CD4-positive, CD25-positive, alpha-beta regulatory T cell (primary cell): Measurements from ENCODE around the gene SPNS1. TPM values are rescaled to one million over a fixed set of nuclear protein-coding genes. Genes with fewer than 3 reads are reported as not detected.
A peak's percentile ranks its signal among the peaks of the same experiment; 100 is the strongest.
"Not testable (repeated sequence)": the region's sequence is repeated elsewhere in the genome, so short reads cannot be mapped to it uniquely, and the experiment has no call there.

ENCODE experiments used
- ATAC-seq, 2 donors: fragments of 150-1000 bp; cut with Tn5 transposase; one replicate each; pipeline ENCODE4 v1.10.0; 2021; ENCODE audit warnings: low read depth in 2 of 2, moderate number of reproducible peaks in 2 of 2, moderate library complexity in 1 of 2
- DNase-seq, 3 donors: peaks; one replicate each; pipeline versions ENCODE4 v3.0.0 to v3.0.0-alpha.2; 2012 to 2022; ENCODE audit warnings: mixed read lengths in 1 of 3
- H3K27ac ChIP-seq: one replicate; pipeline ENCODE4 v1.7.0; 2013; ENCODE audit warnings: mild to moderate bottlenecking, low read length; ENCODE audit not compliant: insufficient read depth, poor library complexity, severe bottlenecking
- H3K27me3 ChIP-seq: one replicate; pipeline ENCODE4 v1.7.0; 2013; ENCODE audit warnings: low read length; ENCODE audit not compliant: control insufficient read depth, insufficient read depth
- H3K36me3 ChIP-seq: one replicate; pipeline ENCODE4 v1.7.0; 2013; ENCODE audit warnings: mild to moderate bottlenecking, low read length, moderate library complexity; ENCODE audit not compliant: control insufficient read depth, insufficient read depth
- H3K4me1 ChIP-seq: 2 replicates; pipeline ENCODE4 v1.7.0; 2013; ENCODE audit warnings: mild to moderate bottlenecking, low read length; ENCODE audit not compliant: insufficient read depth, control insufficient read depth, poor library complexity, severe bottlenecking
- H3K4me3 ChIP-seq: one replicate; pipeline ENCODE4 v1.7.0; 2013; ENCODE audit warnings: low read depth, mild to moderate bottlenecking, low read length, moderate library complexity
- H3K9me3 ChIP-seq, 2 experiments: 1 replicate in 1 of 2; 2 replicates in 1 of 2; pipeline ENCODE4 v1.7.0; 2013; ENCODE audit warnings: low read length in 2 of 2, mild to moderate bottlenecking in 1 of 2, moderate library complexity in 1 of 2; ENCODE audit not compliant: control insufficient read depth in 2 of 2
- H3K27ac Mint-ChIP-seq, 3 donors: one replicate each; pipeline ENCODE4 v1.8.0; 2020 to 2022; ENCODE audit warnings: mild to moderate bottlenecking in 3 of 3, mixed read lengths in 3 of 3, moderate library complexity in 2 of 3
- H3K27me3 Mint-ChIP-seq: one replicate; pipeline ENCODE4 v1.8.0; 2022; ENCODE audit warnings: mild to moderate bottlenecking, mixed read lengths
- H3K36me3 Mint-ChIP-seq: one replicate; pipeline ENCODE4 v1.8.0; 2020; ENCODE audit warnings: mixed read lengths
- H3K4me1 Mint-ChIP-seq, 4 donors: one replicate each; pipeline ENCODE4 v1.8.0; 2020 to 2022; ENCODE audit warnings: mixed read lengths in 4 of 4, mild to moderate bottlenecking in 1 of 4
- H3K4me3 Mint-ChIP-seq, 4 donors: one replicate each; pipeline ENCODE4 v1.8.0; 2020 to 2022; ENCODE audit warnings: mild to moderate bottlenecking in 4 of 4, mixed read lengths in 4 of 4, moderate library complexity in 3 of 4
- H3K9me3 Mint-ChIP-seq, 7 donors: one replicate each; pipeline ENCODE4 v1.8.0; 2020 to 2022; ENCODE audit warnings: mixed read lengths in 7 of 7, mild to moderate bottlenecking in 3 of 7, moderate library complexity in 2 of 7
- polyA plus RNA-seq, 4 donors: library from polyadenylated mRNA; unstranded; fragments of 300-500 nt; fragmentation: Illumina TruSeq; gene quantifications; one replicate each; pipeline ENCODE4 v1.2.3, GENCODE V29; 2021
- total RNA-seq: library from RNA; stranded (reverse); gene quantifications from one replicate; pipeline ENCODE4 v1.2.3, GENCODE V29; 2022

Gene SPNS1
- total RNA-seq (24.5 TPM), polyA plus RNA-seq (10 to 100 TPM; 22.3 to 32.9 (median 25.2) TPM)

GRCh38 chr16:28974437-28975157 is at the start of gene SPNS1:
Gene SPNS1 (plus strand): TSS chr16:28974778. CDS start chr16:28975152, 374 bp downstream.
- Mint-ChIP-seq H3K9me3 (no peaks in the 10 kb centered on the region), H3K4me1 (peaks cover 12 to 45% (median 26%) of the 10 kb centered on the region in 4 donors), H3K4me3 (peak within 1 kb of the TSS; percentile 96 to 99 (median 98)), H3K27ac (peak within 1 kb of the TSS; percentile 93 to 99 (median 98)), H3K36me3 (peaks cover 8% of the 10 kb centered on the region), H3K27me3 (no peaks in the 10 kb centered on the region)
- ATAC-seq, result peak; percentile 91
- peaks cover 8% of the 10 kb centered on the region for H3K36me3 ChIP-seq
- peak within 1 kb of the TSS; percentile 60 for H3K27ac ChIP-seq
- no peaks in the 10 kb centered on the region for H3K9me3 ChIP-seq
- peak within 1 kb of the TSS; percentile 87 for H3K4me3 ChIP-seq
- no peaks in the 10 kb centered on the region for H3K27me3 ChIP-seq
- peak; percentile 86 to 96 (median 87) for DNase-seq
- peaks cover 26% of the 10 kb centered on the region for H3K4me1 ChIP-seq

GRCh38 chr16:28925386-28926228 is 49.0 kb upstream of the SPNS1 start:
- peak overlapping the region; percentile 90 to 97 (median 96) for H3K4me3 Mint-ChIP-seq
- peak overlapping the region; percentile 87 for H3K4me3 ChIP-seq
- peak; percentile 70 to 91 (median 85) for DNase-seq
- H3K4me1 ChIP-seq, result peaks cover 10% of the 10 kb centered on the region
- no peaks in the 10 kb centered on the region for H3K9me3 ChIP-seq
- no peaks in the 10 kb centered on the region for H3K27me3 ChIP-seq
- H3K27ac ChIP-seq, result peak overlapping the region; percentile 98
- H3K27ac Mint-ChIP-seq, result peak overlapping the region; percentile 96 to 99 (median 99)
- no peaks in the 10 kb centered on the region for H3K36me3 ChIP-seq
- H3K27me3 Mint-ChIP-seq, result peaks cover 5% of the 10 kb centered on the region
- H3K4me1 Mint-ChIP-seq, result peaks cover 0 to 30% (median 11%) of the 10 kb centered on the region in 4 donors
- no peaks in the 10 kb centered on the region for H3K36me3 Mint-ChIP-seq
- ATAC-seq, result peak; percentile 62 to 70
- H3K9me3 Mint-ChIP-seq, result no peaks in the 10 kb centered on the region

- H3K36me3 ChIP-seq, ATAC-seq, H3K9me3 ChIP-seq, H3K27me3 Mint-ChIP-seq, H3K36me3 Mint-ChIP-seq, DNase-seq, H3K27me3 ChIP-seq, H3K9me3 Mint-ChIP-seq, H3K27ac ChIP-seq: not testable (repeated sequence)
- Histone ChIP-seq H3K4me1 (peaks cover 10% of the 10 kb centered on the region), H3K4me3 (peak overlapping the region; percentile 87)
- peak overlapping the region; percentile 90 to 97 (median 96) for H3K4me3 Mint-ChIP-seq
- H3K27ac Mint-ChIP-seq, result peak overlapping the region; percentile 96 to 99 (median 99)
- peaks cover 0 to 35% (median 11%) of the 10 kb centered on the region in 4 donors for H3K4me1 Mint-ChIP-seq
Measured at GRCh38 chr16:28926284-28926683, 48.3 kb upstream of the SPNS1 start.

GRCh38 chr16:28927815-28928214 is 46.8 kb upstream of the SPNS1 start:
- no peak for DNase-seq
- no peaks in the 10 kb centered on the region for H3K36me3 Mint-ChIP-seq
- H3K4me3 Mint-ChIP-seq, result peak overlapping the region in 1 of 4 donors; percentile 58
- H3K4me3 ChIP-seq, result no peak overlapping the region
- H3K9me3 ChIP-seq, result no peaks in the 10 kb centered on the region
- H3K27ac Mint-ChIP-seq, result no peak overlapping the region
- no peak overlapping the region for H3K27ac ChIP-seq
- no peaks in the 10 kb centered on the region for H3K36me3 ChIP-seq
- peaks cover 10% of the 10 kb centered on the region for H3K4me1 ChIP-seq
- no peaks in the 10 kb centered on the region for H3K27me3 ChIP-seq
- no peak for ATAC-seq
- no peaks in the 10 kb centered on the region for H3K9me3 Mint-ChIP-seq
- peaks cover 5% of the 10 kb centered on the region for H3K27me3 Mint-ChIP-seq
- peaks cover 0 to 33% (median 11%) of the 10 kb centered on the region in 4 donors for H3K4me1 Mint-ChIP-seq

GRCh38 chr16:28930203-28930602 is 44.4 kb upstream of the SPNS1 start:
- Mint-ChIP-seq H3K4me1 (peaks cover 0 to 21% (median 13%) of the 10 kb centered on the region in 4 donors), H3K27me3 (no peaks in the 10 kb centered on the region), H3K4me3 (peak overlapping the region in 1 of 4 donors; percentile 83), H3K9me3 (no peaks in the 10 kb centered on the region), H3K36me3 (no peaks in the 10 kb centered on the region), H3K27ac (peak overlapping the region in 2 of 3 donors; percentile 59 to 85)
- H3K27ac ChIP-seq, result no peak overlapping the region
- H3K4me3 ChIP-seq, result no peak overlapping the region
- no peaks in the 10 kb centered on the region for H3K9me3 ChIP-seq
- ATAC-seq (no peak), DNase-seq (no peak)
- no peaks in the 10 kb centered on the region for H3K36me3 ChIP-seq
- peaks cover 5% of the 10 kb centered on the region for H3K4me1 ChIP-seq
- H3K27me3 ChIP-seq, result no peaks in the 10 kb centered on the region

- H3K4me1 ChIP-seq, result peaks cover 4% of the 10 kb centered on the region
- peak; percentile 17 to 36 for ATAC-seq
- H3K27ac ChIP-seq, result no peak overlapping the region
Measured at GRCh38 chr16:28930652-28931051, 43.9 kb upstream of the SPNS1 start.

GRCh38 chr16:28931801-28932225 is 42.8 kb upstream of the SPNS1 start, which contains the start of gene CD19:
Gene CD19 (plus strand): TSS chr16:28931971. CDS start chr16:28932001, 30 bp downstream.
- H3K27me3 ChIP-seq, result no peaks in the 10 kb centered on the region
- H3K27ac Mint-ChIP-seq, result peak within 1 kb of the TSS in 2 of 3 donors; percentile 84 to 85
- no peak for ATAC-seq
- H3K4me3 Mint-ChIP-seq, result peak within 1 kb of the TSS in 2 of 4 donors; percentile 21 to 42
- H3K27me3 Mint-ChIP-seq, result peaks cover 10% of the 10 kb centered on the region
- H3K9me3 ChIP-seq, result no peaks in the 10 kb centered on the region
- peaks cover 0 to 26% (median 15%) of the 10 kb centered on the region in 4 donors for H3K4me1 Mint-ChIP-seq
- H3K4me1 ChIP-seq, result peaks cover 8% of the 10 kb centered on the region
- no peaks in the 10 kb centered on the region for H3K9me3 Mint-ChIP-seq
- no peaks in the 10 kb centered on the region for H3K36me3 ChIP-seq
- H3K27ac ChIP-seq, result no peak within 1 kb of the TSS
- no peak within 1 kb of the TSS for H3K4me3 ChIP-seq
- no peaks in the 10 kb centered on the region for H3K36me3 Mint-ChIP-seq
- DNase-seq, result no peak

More at GRCh38 chr16:28930652-28931051, 43.9 kb upstream of the SPNS1 start:
- no peaks in the 10 kb centered on the region for H3K27me3 Mint-ChIP-seq
- no peak overlapping the region for H3K4me3 ChIP-seq
- no peaks in the 10 kb centered on the region for H3K36me3 Mint-ChIP-seq
- DNase-seq, result no peak
- no peaks in the 10 kb centered on the region for H3K9me3 Mint-ChIP-seq
- no peaks in the 10 kb centered on the region for H3K36me3 ChIP-seq
- peak overlapping the region in 2 of 4 donors; percentile 21 to 42 for H3K4me3 Mint-ChIP-seq
- H3K4me1 Mint-ChIP-seq, result peaks cover 0 to 21% (median 13%) of the 10 kb centered on the region in 4 donors
- peak overlapping the region in 2 of 3 donors; percentile 84 to 85 for H3K27ac Mint-ChIP-seq
- H3K9me3 ChIP-seq, result no peaks in the 10 kb centered on the region
- no peaks in the 10 kb centered on the region for H3K27me3 ChIP-seq
